OCI-LY7 (cell line): Measurements from ENCODE around the gene AASDHPPT. TPM values are rescaled to one million over a fixed set of nuclear protein-coding genes. Genes with fewer than 3 reads are reported as not detected.

Source experiments
- BruUV-seq: library from RNA; stranded (reverse); fragments of 400-500 nt; replicated peaks from 2 replicates; lab custom pipeline; 2021; lab: Mats Ljungman, UMichigan
- CTCF ChIA-PET: fragments of 300-600 bp; sonication (Branson Sonifier 250); formaldehyde crosslinking; loops from one replicate; lab custom pipeline; 2022; ENCODE audit warnings: antibody characterized with exemption; ENCODE audit not compliant: unreplicated experiment; lab: Charles Lee
- POLR2A ChIA-PET: fragments of 300-600 bp; sonication (Branson Sonifier 250); formaldehyde crosslinking; loops from one replicate; lab custom pipeline; 2022; ENCODE audit warnings: antibody characterized with exemption; lab: Charles Lee
- DNase-seq: peaks from one replicate; pipeline ENCODE4 v3.0.0-alpha.2; 2015; ENCODE audit warnings: low spot score
- H2AFZ ChIP-seq: fragments of 200-600 bp; sonication (generic), shearing (Covaris generic); 2 replicates; pipeline ENCODE4 v1.6.1; 2014; ENCODE audit warnings: mild to moderate bottlenecking, antibody characterized with exemption, low read length, moderate library complexity
- H3K27ac ChIP-seq: fragments of 200-600 bp; sonication (generic); 2 replicates; pipeline ENCODE4 v1.5.1; 2014; ENCODE audit warnings: mixed run types, low read depth, mild to moderate bottlenecking, moderate library complexity, low read length, inconsistent platforms; ENCODE audit not compliant: poor library complexity, severe bottlenecking
- H3K36me3 ChIP-seq: fragments of 200-600 bp; sonication (generic); 2 replicates; pipeline ENCODE4 v1.6.1; 2014; ENCODE audit warnings: mild to moderate bottlenecking, antibody characterized with exemption, low read length, moderate library complexity, mixed read lengths; ENCODE audit not compliant: insufficient read depth
- H3K4me1 ChIP-seq: fragments of 200-600 bp; sonication (generic); 2 replicates; pipeline ENCODE4 v1.5.1; 2014; ENCODE audit warnings: mild to moderate bottlenecking, low read length; ENCODE audit not compliant: insufficient read depth, poor library complexity, severe bottlenecking
- H3K4me2 ChIP-seq: fragments of 200-600 bp; sonication (generic); 2 replicates; pipeline ENCODE4 v1.6.1; 2014; ENCODE audit warnings: mild to moderate bottlenecking, low read length
- H3K4me3 ChIP-seq: fragments of 200-600 bp; sonication (generic); 2 replicates; pipeline ENCODE4 v1.5.1; 2014; ENCODE audit warnings: mild to moderate bottlenecking, low read depth, low read length; ENCODE audit not compliant: poor library complexity, severe bottlenecking
- H3K79me2 ChIP-seq: fragments of 200-600 bp; sonication (generic); 2 replicates; pipeline ENCODE4 v1.6.1; 2016; ENCODE audit warnings: low read depth, mild to moderate bottlenecking, low read length, moderate library complexity, mixed read lengths; ENCODE audit not compliant: insufficient read depth
- H3K9me2 ChIP-seq: fragments of 200-600 bp; sonication (generic); 2 replicates; pipeline ENCODE4 v1.6.1; 2016; ENCODE audit warnings: mild to moderate bottlenecking, low read length, mixed read lengths; ENCODE audit not compliant: insufficient read depth
- H3K9me3 ChIP-seq: fragments of 200-600 bp; sonication (generic); 2 replicates; pipeline ENCODE4 v1.6.1; 2014; ENCODE audit warnings: mild to moderate bottlenecking, mixed run types, low read length, mixed read lengths
- H4K20me1 ChIP-seq: fragments of 200-600 bp; sonication (generic); 2 replicates; pipeline ENCODE4 v1.6.1; 2014; ENCODE audit warnings: mild to moderate bottlenecking, antibody characterized with exemption, low read length, moderate library complexity, mixed read lengths; ENCODE audit not compliant: insufficient read depth
- EZH2phosphoT487 ChIP-seq: fragments of 200-600 bp; sonication (generic); IDR thresholded peaks from 2 replicates; pipeline ENCODE4 v1.6.1; 2018; ENCODE audit warnings: low read depth, borderline replicate concordance, mild to moderate bottlenecking, mixed run types, antibody characterized with exemption, low read length, moderate library complexity, mixed read lengths
- intact Hi-C: fragments of 100-400 bp; cut with micrococcal nuclease; formaldehyde crosslinking; loops from one replicate; pipeline ENCODE4 v1.10.0; 2022; ENCODE audit not compliant: unreplicated experiment
- total RNA-seq, 2 experiments: library from RNA; depleted of rRNA in 1 of 2; stranded (reverse); fragments of >200 nt in 1 of 2; shearing (Covaris generic) in 1 of 2; gene quantifications; 2 replicates each; pipeline ENCODE4 v1.2.3, GENCODE V29; 2014 to 2022
- TF ChIP-seq, protein P1 (sequence below): fragments of 200-600 bp; sonication (generic); conservative IDR thresholded peaks from 2 replicates; pipeline ENCODE4 v1.5.1; 2014; ENCODE audit warnings: mild to moderate bottlenecking, antibody characterized with exemption, low read length, moderate library complexity, mixed read lengths

The AASDHPPT gene
- total RNA-seq, 2 experiments from 2014 or later, result 49.5 to 51.1 TPM

DNA sequence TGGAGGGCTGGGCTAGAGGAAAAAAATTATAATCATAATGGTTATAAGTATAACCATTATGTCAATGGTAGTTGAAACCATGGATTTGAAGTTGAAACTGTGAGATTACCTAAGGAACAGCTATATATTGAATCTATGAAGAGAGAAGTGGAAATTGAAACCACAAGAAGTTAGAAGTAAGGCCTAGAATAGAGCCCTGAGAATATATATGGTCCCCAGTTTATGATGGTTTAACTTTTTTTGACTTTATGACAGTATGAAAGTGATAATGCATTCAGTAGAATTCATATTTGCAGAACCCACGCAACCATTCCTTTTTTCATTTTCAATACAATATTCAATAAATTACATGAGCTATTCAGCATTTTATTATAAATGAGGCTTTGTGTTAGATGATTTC, 15.0 kb downstream of the AASDHPPT start:
- Histone ChIP-seq H3K27ac (no peak overlapping the region), H2AFZ (no peak overlapping the region), H3K9me3 (no peaks in the 10 kb centered on the region), H3K9me2 (no peaks in the 10 kb centered on the region), H4K20me1 (peaks cover 24% of the 10 kb centered on the region), H3K36me3 (peaks cover 99% of the 10 kb centered on the region), H3K4me3 (no peak overlapping the region), H3K79me2 (peaks cover 41% of the 10 kb centered on the region), H3K4me2 (no peak overlapping the region), H3K4me1 (no peaks in the 10 kb centered on the region)
- intact Hi-C loops, result no loop called here
- POLR2A ChIA-PET, result interaction anchor here (0.6 to 2.3 kb wide), 4 partner anchors 8 to 1074 kb away, joined by 3 to 14 read pairs (median 6); partner anchors contain the start of genes AASDHPPT and KBTBD3
- BruUV-seq, result no TSS peak
- CTCF ChIA-PET, result no interaction called here
- TF ChIP-seq, protein P1, sequence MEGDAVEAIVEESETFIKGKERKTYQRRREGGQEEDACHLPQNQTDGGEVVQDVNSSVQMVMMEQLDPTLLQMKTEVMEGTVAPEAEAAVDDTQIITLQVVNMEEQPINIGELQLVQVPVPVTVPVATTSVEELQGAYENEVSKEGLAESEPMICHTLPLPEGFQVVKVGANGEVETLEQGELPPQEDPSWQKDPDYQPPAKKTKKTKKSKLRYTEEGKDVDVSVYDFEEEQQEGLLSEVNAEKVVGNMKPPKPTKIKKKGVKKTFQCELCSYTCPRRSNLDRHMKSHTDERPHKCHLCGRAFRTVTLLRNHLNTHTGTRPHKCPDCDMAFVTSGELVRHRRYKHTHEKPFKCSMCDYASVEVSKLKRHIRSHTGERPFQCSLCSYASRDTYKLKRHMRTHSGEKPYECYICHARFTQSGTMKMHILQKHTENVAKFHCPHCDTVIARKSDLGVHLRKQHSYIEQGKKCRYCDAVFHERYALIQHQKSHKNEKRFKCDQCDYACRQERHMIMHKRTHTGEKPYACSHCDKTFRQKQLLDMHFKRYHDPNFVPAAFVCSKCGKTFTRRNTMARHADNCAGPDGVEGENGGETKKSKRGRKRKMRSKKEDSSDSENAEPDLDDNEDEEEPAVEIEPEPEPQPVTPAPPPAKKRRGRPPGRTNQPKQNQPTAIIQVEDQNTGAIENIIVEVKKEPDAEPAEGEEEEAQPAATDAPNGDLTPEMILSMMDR, result no peak
- TF ChIP-seq EZH2phosphoT487, result no peak
- no peak for DNase-seq

DNA sequence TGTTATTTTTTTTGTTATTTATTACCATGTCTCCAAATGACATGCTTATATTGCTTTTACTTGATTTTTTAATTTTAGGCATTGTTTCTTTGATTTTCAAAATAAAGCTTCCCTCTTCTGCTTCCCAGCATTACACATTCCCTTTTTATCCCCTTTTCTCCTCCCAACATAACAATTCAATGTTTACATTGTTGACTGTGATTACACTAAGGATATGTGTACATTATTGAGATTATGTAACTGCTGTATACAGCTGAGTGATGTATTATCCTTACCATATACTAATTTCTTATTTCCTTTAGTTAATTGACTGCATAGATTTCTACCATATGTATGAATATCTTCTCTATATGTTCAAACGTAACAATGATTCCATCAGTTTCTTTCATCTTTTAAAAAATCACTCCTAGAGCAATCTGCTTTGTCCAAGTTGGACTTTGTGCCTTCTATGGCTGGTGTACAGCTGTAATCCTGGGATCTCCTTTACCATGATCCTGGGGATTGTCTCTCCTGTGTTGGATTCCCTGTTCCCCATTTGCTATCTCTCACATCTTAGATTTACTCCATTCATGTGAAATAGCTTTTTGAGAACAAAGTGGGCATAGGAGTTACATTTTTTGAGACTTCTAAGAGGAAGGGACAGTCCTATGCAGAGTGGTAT, 21.6 kb downstream of the AASDHPPT start:
- intact Hi-C loops, result no loop called here
- Histone ChIP-seq H3K9me3 (no peaks in the 10 kb centered on the region), H3K36me3 (peaks cover 55% of the 10 kb centered on the region), H3K4me2 (no peak overlapping the region), H3K4me3 (no peak overlapping the region), H4K20me1 (peaks cover 3% of the 10 kb centered on the region; the same call in 1 of the 2 replicates), H3K79me2 (no peaks in the 10 kb centered on the region), H2AFZ (no peak overlapping the region), H3K27ac (no peak overlapping the region), H3K9me2 (no peaks in the 10 kb centered on the region), H3K4me1 (no peaks in the 10 kb centered on the region)
- TF ChIP-seq, protein P1, result no peak
- no peak for TF ChIP-seq EZH2phosphoT487
- no TSS peak for BruUV-seq
- DNase-seq, result no peak
- ChIA-PET POLR2A (interaction anchor here (0.5 to 2.7 kb wide), 3 partner anchors 13 to 1128 kb away, joined by 3 to 14 read pairs (median 3); partner anchors contain the start of genes AASDHPPT and KBTBD3), CTCF (no interaction called here)

DNA sequence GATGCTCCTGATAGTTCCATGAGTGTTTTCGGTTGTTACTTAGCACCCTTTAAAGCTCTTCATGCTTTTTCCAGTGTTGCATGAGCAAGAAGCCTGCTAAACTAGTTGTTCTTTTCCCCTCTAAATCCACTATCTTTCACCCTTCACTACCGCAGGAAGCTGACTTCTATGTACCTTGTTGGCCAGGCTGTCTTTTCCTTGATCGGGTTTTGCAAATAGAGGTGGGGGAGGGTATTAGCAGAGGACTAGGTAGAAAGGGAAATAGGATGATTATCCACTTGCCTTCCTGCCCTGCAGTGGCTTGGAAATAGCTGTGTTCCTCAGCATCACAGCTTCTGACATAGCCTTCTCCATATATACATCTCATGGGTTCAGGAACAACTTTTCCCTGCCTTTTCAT, 23.9 kb downstream of the AASDHPPT start:
- Histone ChIP-seq H3K27ac (no peak overlapping the region), H4K20me1 (0 out of 2 replicates have a peak, but pooled peaks cover 1% of the 10 kb centered on the region), H3K9me3 (no peaks in the 10 kb centered on the region), H3K79me2 (no peaks in the 10 kb centered on the region), H3K4me2 (no peak overlapping the region), H3K36me3 (peaks cover 31% of the 10 kb centered on the region), H2AFZ (no peak overlapping the region), H3K9me2 (no peaks in the 10 kb centered on the region), H3K4me1 (no peaks in the 10 kb centered on the region), H3K4me3 (no peak overlapping the region)
- intact Hi-C loops, result no loop called here
- no TSS peak for BruUV-seq
- no peak for DNase-seq
- no peak for TF ChIP-seq EZH2phosphoT487
- TF ChIP-seq, protein P1, result no peak
- ChIA-PET CTCF (no interaction called here), POLR2A (interaction anchor here (2.1 kb wide), 1 partner anchor 10 kb away, joined by 8 read pairs; no protein-coding TSS in a partner anchor)
